Stromal cell of bone marrow (primary cell): ENCODE data around the gene SIK1.
"Not testable (repeated sequence)": the region's sequence is repeated elsewhere in the genome, so short reads cannot be mapped to it uniquely, and the experiment has no call there.

Experiments
- DNase-seq: peaks from one replicate; pipeline ENCODE4 v3.0.0-alpha.2; 2012; ENCODE audit warnings: low read depth

SIK1 gene

GRCh38 chr21:43426404-43427241 lies at the start of gene SIK1:
Gene SIK1, minus strand, starts transcription at chr21:43427131. Its CDS starts 953 bp downstream, at chr21:43426178.
- not testable (repeated sequence) for DNase-seq

DNA sequence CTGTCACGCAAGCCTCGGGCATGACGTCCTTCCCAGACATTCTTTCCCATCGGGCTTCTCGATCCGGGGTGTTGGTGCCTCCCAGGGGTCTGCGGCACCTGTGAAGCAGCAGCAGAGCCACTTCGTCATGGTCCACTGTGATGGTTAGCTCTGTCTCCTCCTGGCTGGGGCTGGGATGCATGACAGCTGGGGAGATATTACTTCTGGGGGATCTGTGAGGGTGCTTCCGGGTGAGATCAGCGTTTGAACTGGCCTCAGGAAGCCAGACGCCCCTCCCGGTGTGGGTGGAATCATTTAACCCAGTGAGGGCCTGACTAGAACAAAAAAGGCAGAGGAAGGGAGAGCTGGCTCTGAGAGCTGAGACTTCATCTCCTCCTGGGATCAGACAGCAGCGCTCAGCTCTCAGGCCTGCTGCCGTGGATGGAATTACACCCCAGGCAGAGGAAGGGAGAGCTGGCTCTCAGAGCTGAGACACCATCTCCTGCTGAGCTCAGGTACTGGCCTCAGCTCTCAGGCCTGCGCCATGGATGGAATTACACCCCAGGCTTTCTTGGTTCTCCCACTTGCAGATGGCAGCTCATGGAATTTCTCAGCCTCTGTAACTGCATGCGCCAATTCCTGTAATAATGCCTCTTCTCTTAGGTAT lies 44.8 kb upstream of the SIK1 start:
- DNase-seq: not testable (repeated sequence)

DNA sequence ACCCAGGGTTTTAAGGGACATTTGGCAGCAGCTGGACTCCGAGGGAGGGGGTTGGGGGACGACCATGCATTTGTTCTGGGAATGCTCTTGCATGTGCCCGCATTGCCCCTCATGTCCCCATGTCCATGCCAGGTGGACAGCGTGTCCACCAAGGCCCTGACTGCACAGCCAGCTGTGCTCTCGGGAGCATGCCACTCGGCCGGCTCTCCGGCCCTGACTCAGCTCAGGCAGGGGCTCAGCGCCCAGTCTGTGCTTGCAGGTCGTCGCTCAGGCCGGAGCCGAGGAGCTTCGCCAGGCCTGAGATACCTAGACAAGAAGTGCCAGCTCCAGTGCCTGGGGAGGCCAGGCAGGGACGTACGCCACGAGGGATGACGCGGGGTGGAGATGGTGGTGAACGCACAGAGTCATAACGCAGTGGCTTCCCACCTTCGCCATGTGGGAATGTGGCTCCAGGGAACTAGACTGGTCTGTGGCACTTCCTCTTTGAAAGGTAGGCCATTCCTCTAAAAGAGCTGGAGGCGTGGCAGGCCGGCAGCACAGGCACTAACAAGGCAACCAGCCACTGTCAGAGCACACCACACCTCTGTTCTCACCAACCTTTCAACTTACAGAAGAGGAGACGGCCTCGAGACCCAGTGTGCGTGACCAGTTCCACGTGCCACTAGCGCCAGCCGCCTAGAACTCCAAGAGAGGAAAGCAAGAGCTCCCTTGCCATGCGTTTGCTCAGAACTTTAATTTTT lies 43.0 kb upstream of the SIK1 start:
- DNase-seq: not testable (repeated sequence)

GRCh38 chr21:43467785-43468184 lies 40.9 kb upstream of the SIK1 start:
- no peak for DNase-seq

DNA sequence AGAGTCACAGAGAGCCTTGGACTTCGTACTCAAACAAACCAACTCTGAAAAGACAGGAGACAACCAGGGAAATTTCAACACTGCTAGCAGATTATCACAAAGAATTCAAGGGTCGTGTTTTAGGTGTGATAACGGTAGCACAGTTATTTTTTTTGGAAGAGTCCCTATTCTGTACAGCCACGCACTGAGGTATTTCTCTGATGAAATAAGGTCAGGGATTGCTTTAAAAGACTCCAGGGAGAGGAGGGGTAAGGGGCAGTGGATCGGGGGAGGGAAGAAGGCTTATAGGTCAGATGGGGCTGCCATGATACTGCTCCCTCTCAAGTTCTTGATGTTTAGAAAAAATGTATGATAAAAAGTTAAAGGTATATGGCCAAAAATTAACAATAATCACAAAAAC lies 38.2 kb upstream of the SIK1 start:
- DNase-seq: not testable (repeated sequence)

GRCh38 chr21:43463498-43464261 lies 36.7 kb upstream of the SIK1 start:
- not testable (repeated sequence) for DNase-seq

- not testable (repeated sequence) for DNase-seq
These were observed 36.0 kb upstream of the SIK1 start for GRCh38 chr21:43462932-43463331.

- DNase-seq: not testable (repeated sequence)
These were observed 33.5 kb upstream of the SIK1 start for GRCh38 chr21:43460475-43460874.

DNA sequence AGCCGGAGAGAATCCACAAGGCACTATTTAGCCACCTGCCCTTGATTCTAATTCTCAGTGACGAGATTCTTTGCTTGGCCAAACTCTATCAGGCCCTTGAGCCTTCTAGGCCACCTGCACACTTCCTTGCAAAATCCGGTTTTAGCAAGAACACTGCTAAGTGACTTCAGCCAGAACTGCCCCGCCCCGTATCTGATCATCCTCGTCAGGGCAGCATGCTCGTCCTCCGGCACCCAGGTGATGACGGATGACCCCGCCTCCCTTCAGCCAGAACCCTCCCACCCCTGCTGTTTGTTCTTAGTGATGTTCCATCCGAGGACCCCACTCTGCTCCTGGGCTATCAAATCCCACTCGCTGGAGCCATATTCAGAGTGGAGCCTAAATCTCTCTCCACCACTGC lies 32.1 kb upstream of the SIK1 start:
- DNase-seq: not testable (repeated sequence)

GRCh38 chr21:43456616-43457314 lies 29.8 kb upstream of the SIK1 start:
- DNase-seq: not testable (repeated sequence)

- not testable (repeated sequence) for DNase-seq
These were observed 28.8 kb upstream of the SIK1 start for GRCh38 chr21:43455717-43456116.

GRCh38 chr21:43454176-43454575 lies 27.2 kb upstream of the SIK1 start:
- DNase-seq: not testable (repeated sequence)

DNA sequence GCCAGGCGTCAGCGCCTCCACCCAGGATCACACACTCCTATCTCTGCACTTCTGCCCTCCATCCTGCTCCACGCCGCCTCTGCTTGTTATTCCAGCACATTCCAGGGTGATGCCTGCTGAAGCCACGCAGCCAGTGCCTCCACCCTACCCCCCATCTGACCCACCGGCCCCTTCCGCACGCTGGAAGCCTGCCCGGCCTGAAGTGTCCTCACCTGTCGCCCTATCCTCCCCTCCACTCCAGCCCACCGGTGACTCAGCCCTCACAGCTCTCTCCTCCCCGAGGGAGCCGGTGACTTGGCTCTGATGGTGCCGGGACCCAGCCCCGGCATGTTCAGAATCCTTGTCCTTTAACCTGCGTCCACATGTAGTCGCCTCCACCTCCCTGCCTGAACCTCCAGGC lies 24.9 kb upstream of the SIK1 start:
- not testable (repeated sequence) for DNase-seq

GRCh38 chr21:43450287-43450686 lies 23.4 kb upstream of the SIK1 start:
- not testable (repeated sequence) for DNase-seq

DNA sequence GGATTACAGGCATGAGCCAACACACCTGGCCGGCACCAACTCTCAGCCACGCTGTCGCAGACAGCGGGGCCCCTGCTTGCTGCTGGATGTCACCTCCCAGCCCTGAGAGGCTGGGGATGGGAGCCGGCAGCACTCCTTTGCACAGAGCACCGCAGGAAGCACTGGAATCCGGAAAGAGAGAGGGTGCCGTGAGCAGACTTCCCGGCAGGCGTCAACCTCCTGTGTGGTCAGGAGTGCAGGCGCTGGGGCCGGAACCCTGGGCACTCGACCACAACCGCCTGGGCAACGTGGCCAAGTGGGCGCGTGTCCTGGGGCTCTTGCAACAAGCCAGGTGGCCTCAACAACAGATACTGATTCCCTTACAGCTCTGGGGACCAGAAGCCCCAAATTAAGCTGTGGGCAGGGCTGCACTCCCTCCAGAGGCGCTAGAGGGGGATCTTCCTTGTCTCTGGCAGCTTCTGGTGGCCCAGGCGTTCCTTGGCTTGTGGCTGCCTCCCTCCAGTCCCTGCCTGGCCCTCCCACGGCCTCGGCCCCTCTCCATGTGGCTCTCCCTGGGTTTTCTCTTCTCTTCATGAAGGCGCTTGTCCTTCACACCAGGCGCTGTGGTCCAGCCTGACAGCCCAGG lies 20.5 kb upstream of the SIK1 start:
- not testable (repeated sequence) for DNase-seq

DNA sequence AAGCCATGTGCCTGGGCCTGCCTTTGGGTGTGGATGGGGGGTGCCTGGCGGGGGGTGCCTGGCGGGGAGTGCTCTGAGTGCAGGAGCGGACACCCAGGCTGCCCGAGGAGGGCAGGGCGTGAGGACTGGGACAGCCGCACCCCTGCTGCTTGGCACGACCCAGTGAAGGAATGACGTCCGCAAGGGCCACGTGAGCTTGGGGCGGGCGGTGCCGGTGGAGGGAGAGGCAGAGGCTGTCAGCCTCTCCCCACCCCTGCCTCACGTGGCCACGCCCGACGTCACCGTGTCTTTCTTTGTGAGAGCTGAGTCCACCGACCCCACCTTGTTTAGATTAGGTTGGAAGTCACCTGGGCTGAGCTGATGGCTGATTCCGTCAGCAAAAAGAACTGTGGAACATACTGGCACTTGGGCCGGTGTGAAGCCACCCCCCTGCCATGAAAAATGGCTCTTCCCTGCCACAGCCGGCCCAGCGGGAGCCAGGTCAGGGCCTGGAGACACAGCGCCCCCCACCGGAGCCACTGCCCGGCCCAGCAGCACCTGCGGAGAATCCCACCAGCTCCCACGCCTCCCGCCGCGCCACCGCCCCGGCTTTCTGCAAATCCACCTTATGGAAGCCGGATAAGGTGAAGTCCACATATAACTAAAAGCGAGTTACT lies 19.5 kb upstream of the SIK1 start:
- not testable (repeated sequence) for DNase-seq

- not testable (repeated sequence) for DNase-seq
These were observed 17.6 kb upstream of the SIK1 start for GRCh38 chr21:43444524-43444923.

DNA sequence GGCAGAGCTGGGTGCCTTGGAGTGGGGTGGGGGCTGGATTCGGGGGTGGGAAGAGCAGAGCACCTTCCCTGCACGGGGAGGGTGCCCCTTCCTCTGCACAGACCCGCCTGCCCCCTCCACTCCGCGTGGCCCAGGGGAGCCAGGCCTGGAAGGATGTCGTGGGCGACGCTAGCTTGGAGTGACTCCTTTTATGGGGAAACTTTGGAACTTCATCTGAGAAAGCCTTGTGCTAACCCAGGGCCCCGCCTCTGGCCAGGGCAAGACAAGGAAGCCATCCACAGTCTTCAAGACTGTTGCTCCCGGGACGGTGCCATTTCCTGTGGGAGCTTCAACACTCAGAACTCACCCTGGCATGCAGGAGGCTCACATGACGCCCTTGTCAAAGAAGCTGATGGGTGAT lies 15.6 kb upstream of the SIK1 start:
- not testable (repeated sequence) for DNase-seq

- not testable (repeated sequence) for DNase-seq
These were observed 14.2 kb upstream of the SIK1 start for GRCh38 chr21:43440835-43441727.
